ENCODE data around the gene MARF1.
"Not testable (repeated sequence)": the region's sequence is repeated elsewhere in the genome, so short reads cannot be mapped to it uniquely, and the experiment has no call there.

The MARF1 gene, protein sequence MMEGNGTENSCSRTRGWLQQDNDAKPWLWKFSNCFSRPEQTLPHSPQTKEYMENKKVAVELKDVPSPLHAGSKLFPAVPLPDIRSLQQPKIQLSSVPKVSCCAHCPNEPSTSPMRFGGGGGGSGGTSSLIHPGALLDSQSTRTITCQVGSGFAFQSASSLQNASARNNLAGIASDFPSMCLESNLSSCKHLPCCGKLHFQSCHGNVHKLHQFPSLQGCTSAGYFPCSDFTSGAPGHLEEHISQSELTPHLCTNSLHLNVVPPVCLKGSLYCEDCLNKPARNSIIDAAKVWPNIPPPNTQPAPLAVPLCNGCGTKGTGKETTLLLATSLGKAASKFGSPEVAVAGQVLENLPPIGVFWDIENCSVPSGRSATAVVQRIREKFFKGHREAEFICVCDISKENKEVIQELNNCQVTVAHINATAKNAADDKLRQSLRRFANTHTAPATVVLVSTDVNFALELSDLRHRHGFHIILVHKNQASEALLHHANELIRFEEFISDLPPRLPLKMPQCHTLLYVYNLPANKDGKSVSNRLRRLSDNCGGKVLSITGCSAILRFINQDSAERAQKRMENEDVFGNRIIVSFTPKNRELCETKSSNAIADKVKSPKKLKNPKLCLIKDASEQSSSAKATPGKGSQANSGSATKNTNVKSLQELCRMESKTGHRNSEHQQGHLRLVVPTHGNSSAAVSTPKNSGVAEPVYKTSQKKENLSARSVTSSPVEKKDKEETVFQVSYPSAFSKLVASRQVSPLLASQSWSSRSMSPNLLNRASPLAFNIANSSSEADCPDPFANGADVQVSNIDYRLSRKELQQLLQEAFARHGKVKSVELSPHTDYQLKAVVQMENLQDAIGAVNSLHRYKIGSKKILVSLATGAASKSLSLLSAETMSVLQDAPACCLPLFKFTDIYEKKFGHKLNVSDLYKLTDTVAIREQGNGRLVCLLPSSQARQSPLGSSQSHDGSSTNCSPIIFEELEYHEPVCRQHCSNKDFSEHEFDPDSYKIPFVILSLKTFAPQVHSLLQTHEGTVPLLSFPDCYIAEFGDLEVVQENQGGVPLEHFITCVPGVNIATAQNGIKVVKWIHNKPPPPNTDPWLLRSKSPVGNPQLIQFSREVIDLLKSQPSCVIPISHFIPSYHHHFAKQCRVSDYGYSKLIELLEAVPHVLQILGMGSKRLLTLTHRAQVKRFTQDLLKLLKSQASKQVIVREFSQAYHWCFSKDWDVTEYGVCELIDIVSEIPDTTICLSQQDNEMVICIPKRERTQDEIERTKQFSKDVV (N-terminal part only)

DNA sequence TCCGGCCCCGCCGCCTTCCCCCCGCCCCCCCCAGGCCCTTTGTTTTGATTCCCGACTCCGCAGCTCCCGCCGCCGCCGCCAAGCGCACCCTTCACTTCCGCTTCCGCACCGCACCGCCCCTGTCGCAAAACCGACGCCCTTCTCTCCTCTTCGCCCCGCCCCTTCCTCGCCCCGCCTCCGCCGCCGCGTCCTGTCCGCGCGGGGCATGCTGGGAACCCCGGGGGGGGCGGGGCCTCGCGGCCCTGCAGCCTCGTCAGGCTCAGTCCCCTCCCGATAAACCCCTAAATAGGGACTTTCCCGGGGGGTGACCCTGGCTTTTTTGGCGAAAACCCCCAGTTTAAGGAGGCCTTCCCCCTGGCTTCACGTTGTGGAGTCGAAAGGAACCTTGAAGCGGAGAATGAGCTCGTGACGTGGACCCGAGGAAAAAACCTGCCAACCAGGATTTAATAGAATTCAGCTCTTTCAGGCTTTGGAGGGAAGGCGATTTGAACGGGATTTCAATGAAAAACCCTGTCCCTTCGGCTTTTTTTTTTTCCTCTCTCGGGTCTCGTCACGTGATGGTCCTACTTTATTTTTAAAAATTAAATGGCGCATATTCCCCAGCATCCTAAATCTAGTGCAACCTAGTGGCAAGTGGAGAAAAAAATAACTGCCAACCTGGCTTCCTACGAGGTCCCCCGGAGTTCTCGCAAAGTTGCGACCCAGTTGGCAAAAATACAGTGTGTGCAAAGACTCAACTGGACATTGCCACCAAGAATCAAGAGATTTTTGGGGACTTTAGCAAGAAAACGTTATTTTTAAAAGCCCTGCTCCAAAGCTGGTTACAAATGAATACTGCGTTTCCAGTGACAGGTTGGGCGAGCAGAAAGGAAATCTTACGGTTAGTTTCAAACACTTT lies at the start of gene MARF1:
MARF1 (minus strand) TSS at position 107 of the 898 bp plus-strand sequence. CDS start 3,921 bp downstream, outside the sequence.
- peak; percentile 97 for DNase-seq

GRCh38 chr16:15692508-15692907 lies 49.6 kb upstream of the MARF1 start:
- DNase-seq: not testable (repeated sequence)

DNA sequence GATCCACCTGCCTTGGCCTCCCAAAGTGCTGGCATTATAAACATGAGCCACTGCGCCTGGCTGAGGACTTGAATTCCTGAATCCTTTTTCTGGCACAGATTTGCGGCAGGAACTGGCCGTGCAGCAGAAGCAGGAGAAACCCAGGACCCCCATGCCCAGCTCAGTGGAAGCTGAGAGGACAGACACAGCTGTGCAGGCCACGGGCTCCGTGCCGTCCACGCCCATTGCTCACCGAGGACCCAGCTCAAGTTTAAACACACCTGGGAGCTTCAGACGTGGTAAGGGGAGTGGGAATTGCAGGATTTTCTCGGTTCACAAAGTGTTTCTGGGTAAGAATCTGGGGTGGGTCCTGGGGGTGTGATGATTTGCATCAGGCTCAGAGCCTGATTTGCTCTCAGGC lies 48.1 kb upstream of the MARF1 start:
- no peak for DNase-seq

DNA sequence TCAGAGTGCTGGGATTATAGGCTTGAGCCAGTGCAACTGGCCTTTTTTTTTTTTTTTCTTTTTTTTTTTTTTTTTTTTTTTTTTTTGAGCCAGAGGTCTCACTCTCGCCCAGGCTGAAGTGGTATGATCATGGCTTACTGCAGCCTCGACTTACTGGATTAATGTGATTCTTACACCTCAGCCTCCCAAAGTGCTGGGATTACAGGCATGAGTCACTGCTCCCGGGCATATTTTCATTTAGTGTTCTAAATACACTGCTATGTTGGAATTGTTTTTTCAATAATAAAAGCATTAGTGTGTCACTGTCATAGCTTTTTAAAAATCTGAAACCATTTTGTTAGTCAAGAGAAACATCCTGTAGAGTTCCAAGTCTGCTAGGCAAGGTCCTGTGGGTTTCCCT lies 47.3 kb upstream of the MARF1 start:
- no peak for DNase-seq

DNA sequence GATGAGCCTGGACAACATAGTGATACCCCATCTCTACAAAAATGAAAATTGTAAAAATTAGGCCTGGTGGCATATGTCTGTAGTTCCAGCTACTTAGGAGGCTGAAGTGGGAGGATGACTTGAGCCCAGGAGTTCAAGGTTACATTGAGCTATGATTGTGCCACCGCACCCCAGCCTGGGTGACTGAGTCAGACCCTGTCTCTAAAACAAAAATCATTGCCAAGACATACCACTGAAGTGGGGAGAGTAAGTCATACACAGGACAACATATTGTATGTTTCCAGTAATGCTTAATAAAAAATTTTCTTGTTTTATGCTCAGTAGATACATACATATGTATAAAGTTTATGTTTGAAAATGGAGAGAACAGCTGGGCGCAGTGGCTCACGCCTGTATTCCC lies 46.3 kb upstream of the MARF1 start:
- DNase-seq: no peak

- DNase-seq: no peak
Observed at GRCh38 chr16:15686287-15686686, 43.3 kb upstream of the MARF1 start.

- peak; percentile 89 for DNase-seq
Observed at GRCh38 chr16:15682105-15682570, 39.2 kb upstream of the MARF1 start.

- no peak for DNase-seq
Observed at GRCh38 chr16:15677447-15677846, 34.5 kb upstream of the MARF1 start.

DNA sequence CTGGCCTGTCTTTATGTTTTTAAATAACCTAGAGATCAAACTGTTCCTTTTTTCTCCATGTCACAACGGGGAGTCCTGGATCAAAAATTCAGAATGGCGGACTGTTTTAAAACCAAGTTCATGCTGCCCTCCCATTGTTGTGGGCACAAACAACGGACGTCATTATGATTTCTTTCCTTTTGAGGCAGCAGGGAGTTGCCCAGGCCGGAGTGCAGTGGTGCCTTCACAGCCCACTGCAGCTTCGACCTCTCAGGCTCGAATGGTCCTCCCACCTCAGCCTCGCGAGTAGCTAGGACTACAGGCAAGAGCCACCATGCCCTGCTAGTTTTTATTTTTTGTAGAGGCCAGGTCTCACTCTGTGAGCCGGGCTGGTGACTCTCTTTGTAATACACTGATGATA lies 33.6 kb upstream of the MARF1 start:
- DNase-seq: no peak

GRCh38 chr16:15674571-15674970 lies 31.6 kb upstream of the MARF1 start:
- no peak for DNase-seq

- DNase-seq: no peak
Observed at GRCh38 chr16:15672514-15673167, 29.7 kb upstream of the MARF1 start.

- DNase-seq: not testable (repeated sequence)
Observed at GRCh38 chr16:15672127-15672513, 29.2 kb upstream of the MARF1 start.

DNA sequence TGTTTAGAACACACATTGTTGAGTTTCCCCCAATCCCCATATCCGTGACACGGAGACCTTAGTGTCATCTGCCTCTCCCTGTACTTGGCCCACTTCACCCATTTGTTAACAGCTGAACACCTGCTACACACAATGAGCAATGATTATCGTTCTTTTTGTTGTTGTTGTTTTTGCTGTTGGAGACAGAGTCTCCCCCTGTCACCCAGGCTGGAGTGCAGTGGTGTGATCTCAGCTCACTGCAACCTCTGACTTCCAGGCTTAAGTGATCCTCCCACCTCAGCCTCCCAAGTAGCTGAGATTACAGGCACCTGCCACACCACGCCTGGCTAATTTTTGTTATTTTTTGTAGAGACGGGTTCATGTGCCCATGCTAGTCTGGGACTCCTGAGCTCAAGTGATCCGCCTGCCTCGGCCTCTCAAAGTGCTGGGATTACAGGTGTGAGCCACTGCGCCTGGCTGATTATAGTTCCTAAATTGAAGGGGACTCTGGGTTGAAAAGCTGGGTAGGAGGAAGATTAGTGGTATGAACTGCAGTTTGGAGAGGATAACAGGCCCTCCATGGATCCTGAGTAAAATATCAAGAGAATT lies 28.7 kb upstream of the MARF1 start:
- DNase-seq: no peak

- no peak for DNase-seq
Observed at GRCh38 chr16:15667091-15667742, 24.3 kb upstream of the MARF1 start.

GRCh38 chr16:15665107-15665506 lies 22.2 kb upstream of the MARF1 start:
- DNase-seq: no peak

DNA sequence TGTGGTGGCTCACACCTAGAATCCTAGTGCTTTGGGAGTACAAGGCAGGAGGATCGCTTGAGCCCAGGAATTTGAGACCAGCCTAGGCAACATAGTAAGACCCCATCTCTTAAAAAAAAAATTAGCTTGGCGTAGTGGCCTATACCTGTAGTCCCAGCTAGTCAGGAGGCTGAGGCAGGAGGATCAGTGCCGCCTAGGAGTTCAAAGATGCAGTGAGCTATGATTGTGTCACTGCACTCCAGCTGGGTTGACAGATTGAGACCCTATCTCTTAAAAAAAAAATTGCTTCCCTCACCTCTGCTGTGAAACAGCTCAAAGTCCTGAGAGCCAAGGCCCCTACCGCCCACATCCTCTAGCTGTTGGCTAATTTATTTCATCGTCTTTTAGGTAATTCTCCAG lies 17.2 kb upstream of the MARF1 start:
- DNase-seq: no peak

GRCh38 chr16:15658556-15658955 lies 15.6 kb upstream of the MARF1 start:
- no peak for DNase-seq

- no peak for DNase-seq
Observed at GRCh38 chr16:15658149-15658548, 15.2 kb upstream of the MARF1 start.

- not testable (repeated sequence) for DNase-seq
Observed at GRCh38 chr16:15655561-15655960, 12.6 kb upstream of the MARF1 start.

DNA sequence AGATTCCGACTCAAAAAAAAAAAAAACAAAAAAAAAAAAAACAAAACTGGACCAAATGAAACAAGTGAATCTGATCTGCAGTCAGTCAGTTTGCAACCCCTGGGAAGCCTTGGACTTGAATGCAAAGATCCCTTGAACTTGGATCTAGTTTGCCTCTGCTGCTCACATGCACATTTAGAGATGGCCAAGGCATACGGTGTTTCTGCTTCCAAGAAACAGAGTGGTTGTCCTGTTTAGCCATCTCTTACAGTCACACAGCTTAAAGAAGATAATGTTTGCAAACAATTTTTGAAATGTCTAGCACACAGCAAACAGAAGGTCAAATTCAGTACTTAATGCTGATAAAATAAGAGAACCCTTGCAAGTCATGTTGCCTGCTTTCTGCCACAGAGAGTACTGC lies 11.6 kb upstream of the MARF1 start:
- no peak for DNase-seq

All from OCI-M1 (cell line).